ENCODE data around the gene CDC42EP5. TPM values are rescaled to one million over a fixed set of nuclear protein-coding genes. Genes with fewer than 3 reads are reported as not detected.

CDC42EP5 gene
- total RNA-seq, 1 donor from 2014 or later: 64.2 TPM

GRCh38 chr19:54465426-54466109 lies 7.5 kb downstream of the CDC42EP5 start:
- no peak overlapping the region for H3K4me2 ChIP-seq (ENCODE audit: low read length)
- H3K9ac ChIP-seq (ENCODE audit: low read length): no peak overlapping the region
- no peak overlapping the region for H3K27ac ChIP-seq (ENCODE audit: low read depth, low read length)
- H3K79me2 ChIP-seq (ENCODE audit: insufficient read depth, low read length): peaks cover 13% of the 10 kb centered on the region
- H3K36me3 ChIP-seq (ENCODE audit: insufficient read depth, low read length): peaks cover 2% of the 10 kb centered on the region
- TF ChIP-seq CTCF (IDR thresholded peaks at IDR 0.05; ENCODE audit: insufficient read depth, low read depth, low read length): no peak
- no peak for TF ChIP-seq EZH2 (IDR thresholded peaks at IDR 0.05; ENCODE audit: insufficient read depth, low read length)
- FAIRE-seq: no peak
- H4K20me1 ChIP-seq (ENCODE audit: insufficient read depth, low read length): peaks cover 17% of the 10 kb centered on the region
- peaks cover 10% of the 10 kb centered on the region for H3K36me3 Mint-ChIP-seq (ENCODE audit: low read depth, unreplicated experiment)
- no peak overlapping the region for H3K4me3 ChIP-seq (ENCODE audit: insufficient read depth, low read depth, low read length)
- peak overlapping the region; percentile 53 for H3K27ac Mint-ChIP-seq (ENCODE audit: unreplicated experiment)
- H3K4me1 Mint-ChIP-seq (ENCODE audit: low read depth, unreplicated experiment): peaks cover 16% of the 10 kb centered on the region
- DNase-seq (ENCODE audit: low read depth): no peak
- H3K9me3 Mint-ChIP-seq (ENCODE audit: unreplicated experiment): no peaks in the 10 kb centered on the region
- H3K27me3 Mint-ChIP-seq (ENCODE audit: low read depth, unreplicated experiment): no peaks in the 10 kb centered on the region
- no peaks in the 10 kb centered on the region for H3K9me3 ChIP-seq (ENCODE audit: insufficient read depth, low read depth, low read length)
- H3K27me3 ChIP-seq (ENCODE audit: insufficient read depth, low read length): peaks cover 5% of the 10 kb centered on the region
- H3K4me3 Mint-ChIP-seq (ENCODE audit: unreplicated experiment): peak overlapping the region; percentile 57
- H3K4me1 ChIP-seq (ENCODE audit: insufficient read depth, low read length): peaks cover 25% of the 10 kb centered on the region
- H2AFZ ChIP-seq (ENCODE audit: low read depth, low read length): no peak overlapping the region

GRCh38 chr19:54464630-54465425 lies 8.3 kb downstream of the CDC42EP5 start:
- FAIRE-seq: no peak
- peak overlapping the region; percentile 69 for H2AFZ ChIP-seq (ENCODE audit: low read depth, low read length)
- peaks cover 22% of the 10 kb centered on the region for H4K20me1 ChIP-seq (ENCODE audit: insufficient read depth, low read length)
- H3K4me2 ChIP-seq (ENCODE audit: low read length): peak overlapping the region; percentile 93
- peak overlapping the region; percentile 34 for H3K27ac Mint-ChIP-seq (ENCODE audit: unreplicated experiment)
- peak overlapping the region; percentile 83 for H3K27ac ChIP-seq (ENCODE audit: low read depth, low read length)
- no peaks in the 10 kb centered on the region for H3K9me3 Mint-ChIP-seq (ENCODE audit: unreplicated experiment)
- no peak for TF ChIP-seq CTCF (IDR thresholded peaks at IDR 0.05; ENCODE audit: insufficient read depth, low read depth, low read length)
- TF ChIP-seq EZH2 (IDR thresholded peaks at IDR 0.05; ENCODE audit: insufficient read depth, low read length): no peak
- H3K36me3 ChIP-seq (ENCODE audit: insufficient read depth, low read length): peaks cover 2% of the 10 kb centered on the region
- H3K9me3 ChIP-seq (ENCODE audit: insufficient read depth, low read depth, low read length): no peaks in the 10 kb centered on the region
- H3K27me3 Mint-ChIP-seq (ENCODE audit: low read depth, unreplicated experiment): no peaks in the 10 kb centered on the region
- peak overlapping the region; percentile 84 for H3K4me3 Mint-ChIP-seq (ENCODE audit: unreplicated experiment)
- H3K27me3 ChIP-seq (ENCODE audit: insufficient read depth, low read length): peaks cover 3% of the 10 kb centered on the region
- peak; percentile 70 for DNase-seq (ENCODE audit: low read depth)
- peaks cover 15% of the 10 kb centered on the region for H3K4me1 Mint-ChIP-seq (ENCODE audit: low read depth, unreplicated experiment)
- peaks cover 13% of the 10 kb centered on the region for H3K36me3 Mint-ChIP-seq (ENCODE audit: low read depth, unreplicated experiment)
- H3K4me1 ChIP-seq (ENCODE audit: insufficient read depth, low read length): peaks cover 24% of the 10 kb centered on the region
- H3K4me3 ChIP-seq (ENCODE audit: insufficient read depth, low read depth, low read length): peak overlapping the region; percentile 54
- H3K79me2 ChIP-seq (ENCODE audit: insufficient read depth, low read length): peaks cover 18% of the 10 kb centered on the region
- peak overlapping the region; percentile 84 for H3K9ac ChIP-seq (ENCODE audit: low read length)

Data from astrocyte (in vitro differentiated cells and primary cell).